Measurements from ENCODE around the gene PLEKHH1. TPM values are rescaled to one million over a fixed set of nuclear protein-coding genes. Genes with fewer than 3 reads are reported as not detected.
A peak's percentile ranks its signal among the peaks of the same experiment; 100 is the strongest.

PLEKHH1 gene
- total and polyA plus RNA-seq, 9 of the 15 experiments (the other 6 are each of a cell fraction or from before 2014, with no cell fraction given), result 0.76 to 5.9 (median 2.9) TPM

DNA sequence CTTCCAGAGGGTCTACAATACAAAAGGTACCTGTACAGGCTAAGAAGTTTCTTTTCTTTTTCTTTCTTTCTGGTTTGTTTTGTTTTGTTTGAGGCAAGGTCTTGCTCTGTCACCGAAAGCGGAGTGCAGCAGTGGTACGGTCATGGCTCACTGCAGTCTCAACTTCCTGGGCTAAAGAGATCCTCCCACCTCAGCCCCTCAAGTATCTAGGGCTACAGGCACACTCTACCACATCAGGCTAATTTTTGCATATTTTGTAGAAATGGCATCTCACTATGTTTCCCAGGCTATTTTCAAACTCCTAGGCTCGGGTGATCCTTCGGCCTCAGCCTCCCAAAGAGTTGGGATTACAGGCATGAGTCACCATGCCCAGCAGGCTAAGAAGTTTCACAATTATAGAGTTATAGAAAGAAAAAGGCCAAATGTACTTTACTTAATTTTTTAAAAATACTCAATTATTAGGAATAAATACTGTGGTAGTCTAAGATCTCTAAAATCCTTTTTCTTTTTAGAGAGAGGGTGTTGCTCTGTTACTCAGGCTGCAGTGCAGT is 70.0 kb downstream of the PLEKHH1 start:
- no peak for ATAC-seq
- intact Hi-C loops (cut with micrococcal nuclease) (no loop called here), in situ Hi-C loops (cut with MboI) (no loop called here)
- H2AFZ ChIP-seq (ENCODE audit: low read depth, low read length), result no peak overlapping the region
- H3K9ac ChIP-seq (ENCODE audit: insufficient read depth in 1 of 2, low read depth in 2 of 2, low read length in 2 of 2), result no peak overlapping the region
- no peaks in the 10 kb centered on the region for H3K36me3 ChIP-seq (ENCODE audit: control insufficient read depth, insufficient read depth, low read length)
- DNase-seq (ENCODE audit: extremely low read depth in 1 of 4, low spot score in 3 of 4), result no peak
- no peak overlapping the region for H3K27ac ChIP-seq (ENCODE audit: extremely low read depth, low read depth, low read length)
- TF ChIP-seq, protein P1, sequence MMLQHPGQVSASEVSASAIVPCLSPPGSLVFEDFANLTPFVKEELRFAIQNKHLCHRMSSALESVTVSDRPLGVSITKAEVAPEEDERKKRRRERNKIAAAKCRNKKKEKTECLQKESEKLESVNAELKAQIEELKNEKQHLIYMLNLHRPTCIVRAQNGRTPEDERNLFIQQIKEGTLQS (IDR thresholded peaks at IDR 0.05), result 0 out of 2 replicates have a peak, but pooled peaks have one; percentile 16
- TF ChIP-seq, protein P1 (CRISPR knock-in tag; conservative IDR thresholded peaks at IDR 0.05), result no peak
- no peak for TF ChIP-seq GABPA (tag; conservative IDR thresholded peaks at IDR 0.05; ENCODE audit: low read depth)
- peaks cover 3 to 11% of the 10 kb centered on the region in 2 experiments; a peak in 4 of 5 replicates for H3K4me1 ChIP-seq (replicated peaks in 1 of 2; ENCODE audit: control insufficient read depth in 2 of 2, insufficient read depth in 2 of 2, low read length in 2 of 2)
- no peaks in the 10 kb centered on the region for H3K27me3 ChIP-seq (ENCODE audit: control insufficient read depth in 2 of 2, insufficient read depth in 2 of 2, low read length in 2 of 2)
- 0 out of 2 replicates have a peak, but pooled peaks cover 5% of the 10 kb centered on the region for H3K9me3 ChIP-seq (replicated peaks; ENCODE audit: control insufficient read depth, insufficient read depth, low read depth, low read length)
- no peaks in the 10 kb centered on the region for H4K20me1 ChIP-seq (replicated peaks; ENCODE audit: control insufficient read depth, insufficient read depth, low read length)
- H3K4me2 ChIP-seq (ENCODE audit: insufficient read depth, low read length), result no peak overlapping the region
- 72% methylated on average over 4 of the region's 5 CpGs for WGBS (ENCODE audit: insufficient coverage, low coverage, missing lambda C conversion rate)
- no TSS peak for BruUV-seq (replicated peaks)
- no peaks in the 10 kb centered on the region for H3K9me1 ChIP-seq (ENCODE audit: control insufficient read depth, insufficient read depth, low read length)
- no peak for FAIRE-seq
- ChIA-PET CTCF (ENCODE audit: low intra/inter-chr PET ratio) (no interaction called here), POLR2A (no interaction called here)
- peaks cover 15% of the 10 kb centered on the region for H3K79me2 ChIP-seq (ENCODE audit: control insufficient read depth, insufficient read depth, low read length)
- H3K4me3 ChIP-seq, result no peak overlapping the region

DNA sequence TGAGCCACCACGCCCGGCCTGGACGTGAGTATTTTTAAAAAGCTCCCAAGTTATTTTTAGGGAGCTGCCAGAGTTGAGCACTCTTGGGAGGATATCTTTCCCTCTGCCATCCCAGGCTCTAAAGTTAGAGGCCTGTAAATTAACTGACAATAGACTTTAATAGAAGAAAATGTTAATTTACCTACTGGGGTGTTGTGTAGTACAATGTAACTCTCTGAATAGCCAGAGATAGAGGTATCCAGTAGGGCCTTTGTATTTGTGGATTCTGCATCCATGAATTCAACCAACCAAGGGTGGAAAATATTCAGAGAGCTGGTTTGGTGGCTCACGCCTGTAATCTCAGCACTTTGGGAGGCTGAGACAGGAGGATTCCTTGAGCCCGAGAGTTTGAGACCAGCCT is 74.6 kb downstream of the PLEKHH1 start:
- ATAC-seq (no peak), DNase-seq (ENCODE audit: extremely low read depth in 1 of 4, low spot score in 3 of 4) (no peak), FAIRE-seq (no peak)
- Histone ChIP-seq H3K9me3 (replicated peaks; ENCODE audit: control insufficient read depth, insufficient read depth, low read depth, low read length) (no peaks in the 10 kb centered on the region), H3K79me2 (ENCODE audit: control insufficient read depth, insufficient read depth, low read length) (no peaks in the 10 kb centered on the region), H3K4me2 (ENCODE audit: insufficient read depth, low read length) (no peak overlapping the region), H3K9ac (ENCODE audit: insufficient read depth in 1 of 2, low read depth in 2 of 2, low read length in 2 of 2) (no peak overlapping the region), H3K4me1 (replicated peaks in 1 of 2; ENCODE audit: control insufficient read depth in 2 of 2, insufficient read depth in 2 of 2, low read length in 2 of 2) (no peaks in the 10 kb centered on the region; a peak in 1 of 5 replicates), H2AFZ (ENCODE audit: low read depth, low read length) (no peak overlapping the region), H3K27me3 (ENCODE audit: control insufficient read depth in 2 of 2, insufficient read depth in 2 of 2, low read length in 2 of 2) (no peaks in the 10 kb centered on the region), H3K4me3 (no peak overlapping the region), H3K27ac (ENCODE audit: extremely low read depth, low read depth, low read length) (no peak overlapping the region), H3K9me1 (ENCODE audit: control insufficient read depth, insufficient read depth, low read length) (no peaks in the 10 kb centered on the region), H3K36me3 (ENCODE audit: control insufficient read depth, insufficient read depth, low read length) (no peaks in the 10 kb centered on the region), H4K20me1 (replicated peaks; ENCODE audit: control insufficient read depth, insufficient read depth, low read length) (no peaks in the 10 kb centered on the region)
- in situ Hi-C loops (cut with MboI) (no loop called here), intact Hi-C loops (cut with micrococcal nuclease) (no loop called here)
- POLR2A ChIA-PET, result no interaction called here
- CTCF ChIA-PET (ENCODE audit: low intra/inter-chr PET ratio), result no interaction called here
- BruUV-seq (replicated peaks), result no TSS peak
- WGBS (ENCODE audit: insufficient coverage, low coverage, missing lambda C conversion rate), result 69% methylated on average over 5 of the region's 5 CpGs
- TF ChIP-seq HOXB6 (CRISPR knock-in tag; IDR thresholded peaks at IDR 0.05; ENCODE audit: borderline replicate concordance) (no peak), ZC3H11A (IDR thresholded peaks at IDR 0.05; ENCODE audit: low read depth, low read length) (no peak), TCF3 (CRISPR knock-in tag; IDR thresholded peaks at IDR 0.05) (no peak), HINFP (tag; conservative IDR thresholded peaks at IDR 0.05; ENCODE audit: low read depth) (no peak), STAT5B (CRISPR knock-in tag; IDR thresholded peaks at IDR 0.05) (no peak), E2F1 (CRISPR knock-in tag; IDR thresholded peaks at IDR 0.05) (no peak), FOXM1 (IDR thresholded peaks at IDR 0.05; ENCODE audit: low read depth) (no peak), FOXM1 (CRISPR knock-in tag; IDR thresholded peaks at IDR 0.05; ENCODE audit: low read depth) (no peak), ZNF707 (CRISPR knock-in tag; conservative IDR thresholded peaks at IDR 0.05) (no peak), POLR2AphosphoS2 (IDR thresholded peaks at IDR 0.05; ENCODE audit: low read length) (no peak)

Data from K562 (cell line).